CD14-positive monocyte (primary cell): ENCODE results near the gene RCN1. TPM values are rescaled to one million over a fixed set of nuclear protein-coding genes. Genes with fewer than 3 reads are reported as not detected.

Experiments
- DNase-seq, 3 donors: peaks; one replicate each; pipeline ENCODE4 v3.0.0-alpha.2; 2011 to 2022
- H2AFZ ChIP-seq: 2 replicates; pipeline ENCODE4 v1.6.0; 2012; ENCODE audit warnings: mild to moderate bottlenecking, low read depth, low read length, inconsistent platforms; ENCODE audit not compliant: insufficient read depth, poor library complexity, severe bottlenecking
- H3K27ac ChIP-seq, 2 donors: 1 replicate in 1 of 2; 2 replicates in 1 of 2; pipeline ENCODE4 v1.5.1; 2012 to 2013; ENCODE audit warnings: low read length in 2 of 2, control low read depth in 1 of 2, inconsistent platforms in 1 of 2, low read depth in 1 of 2, mild to moderate bottlenecking in 1 of 2
- H3K27me3 ChIP-seq, 2 donors: one replicate each; pipeline versions ENCODE4 v1.6.0 to v1.6.1; 2011 to 2013; ENCODE audit warnings: low read length in 2 of 2; ENCODE audit not compliant: control insufficient read depth in 2 of 2, insufficient read depth in 2 of 2
- H3K36me3 ChIP-seq, 2 donors: replicated peaks in 1 of 2; 1 replicate in 1 of 2; 2 replicates in 1 of 2; pipeline versions ENCODE4 v1.5.1 to v1.6.1; 2012 to 2013; ENCODE audit warnings: low read length in 2 of 2, control low read depth in 1 of 2, inconsistent platforms in 1 of 2, mild to moderate bottlenecking in 1 of 2; ENCODE audit not compliant: insufficient read depth in 2 of 2, control insufficient read depth in 1 of 2
- H3K4me1 ChIP-seq, 2 donors: 1 replicate in 1 of 2; 2 replicates in 1 of 2; pipeline versions ENCODE4 v1.5.1 to v1.6.1; 2012 to 2013; ENCODE audit warnings: low read length in 2 of 2, control low read depth in 1 of 2, inconsistent platforms in 1 of 2, mild to moderate bottlenecking in 1 of 2, moderate library complexity in 1 of 2; ENCODE audit not compliant: insufficient read depth in 2 of 2, control insufficient read depth in 1 of 2
- H3K4me2 ChIP-seq: replicated peaks from 2 replicates; pipeline ENCODE3; 2012; ENCODE audit warnings: low read length, moderate library complexity, mild to moderate bottlenecking; ENCODE audit not compliant: poor library complexity, severe bottlenecking; ENCODE audit errors: extremely low read depth
- H3K4me3 ChIP-seq, 3 experiments: fragments of 200-600 bp in 1 of 3; sonication (generic) in 1 of 3; replicated peaks in 1 of 3; 1 replicate in 2 of 3; 2 replicates in 1 of 3; pipeline ENCODE4 v1.5.1; 2011 to 2013; ENCODE audit warnings: low read length in 3 of 3, mild to moderate bottlenecking in 3 of 3, control low read depth in 2 of 3, low read depth in 2 of 3, inconsistent platforms in 1 of 3, moderate library complexity in 1 of 3
- H3K79me2 ChIP-seq: 2 replicates; pipeline ENCODE4 v1.6.0; 2012; ENCODE audit warnings: mild to moderate bottlenecking, control low read depth, inconsistent platforms, low read length, moderate library complexity; ENCODE audit not compliant: insufficient read depth
- H3K9ac ChIP-seq: 2 replicates; pipeline ENCODE4 v1.6.0; 2017; ENCODE audit warnings: low read length, mild to moderate bottlenecking; ENCODE audit not compliant: insufficient read depth, poor library complexity, severe bottlenecking
- H3K9me3 ChIP-seq, 2 donors: replicated peaks in 1 of 2; 1 replicate in 1 of 2; 2 replicates in 1 of 2; pipeline versions ENCODE4 v1.5.1 to v1.6.1; 2012 to 2013; ENCODE audit warnings: low read length in 2 of 2, control low read depth in 1 of 2; ENCODE audit not compliant: control insufficient read depth in 1 of 2, insufficient read depth in 1 of 2
- H4K20me1 ChIP-seq: 2 replicates; pipeline ENCODE4 v1.6.0; 2012; ENCODE audit warnings: mild to moderate bottlenecking, low read length, control low read depth, moderate library complexity; ENCODE audit not compliant: insufficient read depth
- H3K27ac Mint-ChIP-seq, 7 donors: one replicate each; pipeline ENCODE4 v1.8.0; 2020; ENCODE audit warnings: mild to moderate bottlenecking in 7 of 7, mixed read lengths in 7 of 7, moderate library complexity in 6 of 7, inconsistent platforms in 2 of 7
- H3K27me3 Mint-ChIP-seq, 3 donors: one replicate each; pipeline ENCODE4 v1.8.0; 2021 to 2022; ENCODE audit warnings: low read depth in 3 of 3, mild to moderate bottlenecking in 3 of 3, mixed read lengths in 3 of 3, moderate library complexity in 3 of 3, inconsistent platforms in 1 of 3
- H3K36me3 Mint-ChIP-seq, 2 donors: one replicate each; pipeline ENCODE4 v1.8.0; 2020; ENCODE audit warnings: mixed read lengths in 2 of 2, inconsistent platforms in 1 of 2, mild to moderate bottlenecking in 1 of 2
- H3K4me1 Mint-ChIP-seq: one replicate; pipeline ENCODE4 v1.8.0; 2020; ENCODE audit warnings: mild to moderate bottlenecking, mixed read lengths
- H3K4me3 Mint-ChIP-seq, 2 donors: one replicate each; pipeline ENCODE4 v1.8.0; 2020; ENCODE audit warnings: mild to moderate bottlenecking in 2 of 2, mixed read lengths in 2 of 2, moderate library complexity in 1 of 2
- H3K9me3 Mint-ChIP-seq, 7 donors: one replicate each; pipeline ENCODE4 v1.8.0; 2020 to 2022; ENCODE audit warnings: mixed read lengths in 7 of 7, mild to moderate bottlenecking in 6 of 7, moderate library complexity in 6 of 7, inconsistent platforms in 2 of 7
- CTCF ChIP-seq: fragments of 200-600 bp; IDR thresholded peaks from one replicate; pipeline ENCODE4 v1.8.0; 2022; ENCODE audit warnings: antibody characterized with exemption, mild to moderate bottlenecking
- WGBS: methylation state at CpG from one replicate; pipeline ENCODE4 v1.1.5; 2013; ENCODE audit warnings: missing lambda C conversion rate; ENCODE audit not compliant: insufficient coverage; 5-methylcytosine and 5-hydroxymethylcytosine counted together
- intact Hi-C, 2 donors: fragments of 100-400 bp; cut with micrococcal nuclease; formaldehyde crosslinking; loops; one replicate each; pipeline versions ENCODE4 v1.15.0 to v1.15.1; 2023
- polyA plus RNA-seq, 3 donors: library from polyadenylated mRNA; depleted of rRNA in 1 of 3; unstranded in 2 of 3; stranded (reverse) in 1 of 3; fragments of 300-500 nt in 2 of 3; fragments of >200 nt in 1 of 3; fragmentation: Illumina TruSeq in 2 of 3; gene quantifications; 1 replicate in 2 of 3; 2 replicates in 1 of 3; pipeline ENCODE4 v1.2.3, GENCODE V29; 2012 to 2021

Gene RCN1
- polyA plus RNA-seq, 3 donors, result 7.3 to 22.0 (median 20.5) TPM

DNA sequence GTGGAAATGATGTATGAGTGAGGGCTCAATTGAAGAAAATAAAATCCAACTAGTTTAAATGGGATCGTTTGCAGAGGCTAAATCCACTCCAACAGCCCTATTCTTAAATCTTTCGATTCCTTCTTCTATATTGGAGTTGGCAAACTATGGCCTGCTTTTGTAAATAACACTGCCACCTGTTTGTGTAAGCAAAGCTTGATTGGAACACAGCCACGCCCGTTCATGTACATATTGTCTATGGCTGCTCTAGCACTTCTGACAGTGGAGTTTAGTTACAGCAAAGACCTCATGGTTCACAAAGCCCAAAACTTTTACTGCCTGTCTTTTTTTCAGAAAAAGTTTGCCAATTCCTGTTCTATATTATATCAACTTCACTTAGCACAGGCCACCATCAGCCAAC lies 40.6 kb upstream of the RCN1 start:
- WGBS, result 100% methylated on average over 3 of the region's 4 CpGs
- intact Hi-C loops, result no loop called here

GRCh38 chr11:32052215-32052614 lies 38.7 kb upstream of the RCN1 start:
- Histone ChIP-seq H3K4me3 (no peak overlapping the region), H4K20me1 (no peaks in the 10 kb centered on the region), H3K36me3 (no peaks in the 10 kb centered on the region), H2AFZ (no peak overlapping the region), H3K4me1 (peaks cover 5 to 11% of the 10 kb centered on the region in 2 donors), H3K4me2 (no peak overlapping the region), H3K9ac (no peak overlapping the region), H3K27ac (no peak overlapping the region), H3K9me3 (no peaks in the 10 kb centered on the region), H3K79me2 (no peaks in the 10 kb centered on the region), H3K27me3 (no peaks in the 10 kb centered on the region)
- Mint-ChIP-seq H3K27me3 (peaks cover 4 to 16% (median 5%) of the 10 kb centered on the region in 3 donors), H3K36me3 (no peaks in the 10 kb centered on the region), H3K27ac (no peak overlapping the region), H3K4me3 (no peak overlapping the region), H3K9me3 (no peaks in the 10 kb centered on the region), H3K4me1 (peaks cover 11% of the 10 kb centered on the region)
- DNase-seq, result peak; percentile 31 to 50 (median 41)
- TF ChIP-seq CTCF, result peak; percentile 79
- no CpG with 5 or more reads among the region's 6 CpGs for WGBS
- intact Hi-C loops, result loop anchor here (1.0 to 2.0 kb wide), 2 partner anchors 123 to 124 kb away; no protein-coding TSS in a partner anchor

More for the DNA sequence above, 40.6 kb upstream of the RCN1 start:
- Histone ChIP-seq H4K20me1 (no peaks in the 10 kb centered on the region), H3K4me2 (no peak overlapping the region), H3K79me2 (no peaks in the 10 kb centered on the region), H3K27me3 (no peaks in the 10 kb centered on the region), H3K4me3 (no peak overlapping the region), H3K4me1 (no peaks in the 10 kb centered on the region), H2AFZ (no peak overlapping the region), H3K27ac (no peak overlapping the region), H3K36me3 (no peaks in the 10 kb centered on the region), H3K9ac (no peak overlapping the region), H3K9me3 (no peaks in the 10 kb centered on the region)
- Mint-ChIP-seq H3K27me3 (peaks cover 5 to 9% (median 6%) of the 10 kb centered on the region in 3 donors), H3K4me3 (no peak overlapping the region), H3K27ac (no peak overlapping the region), H3K36me3 (no peaks in the 10 kb centered on the region), H3K4me1 (peaks cover 2% of the 10 kb centered on the region), H3K9me3 (peaks cover 0 to under 1% (median 0%) of the 10 kb centered on the region in 7 donors)
- TF ChIP-seq CTCF, result no peak
- no peak for DNase-seq
